ENCODE data around the gene BICRA. TPM values are rescaled to one million over a fixed set of nuclear protein-coding genes. Genes with fewer than 3 reads are reported as not detected.

The BICRA gene
- total and polyA plus RNA-seq, 12 donors: 1.8 to 24.6 (median 9.0) TPM

DNA sequence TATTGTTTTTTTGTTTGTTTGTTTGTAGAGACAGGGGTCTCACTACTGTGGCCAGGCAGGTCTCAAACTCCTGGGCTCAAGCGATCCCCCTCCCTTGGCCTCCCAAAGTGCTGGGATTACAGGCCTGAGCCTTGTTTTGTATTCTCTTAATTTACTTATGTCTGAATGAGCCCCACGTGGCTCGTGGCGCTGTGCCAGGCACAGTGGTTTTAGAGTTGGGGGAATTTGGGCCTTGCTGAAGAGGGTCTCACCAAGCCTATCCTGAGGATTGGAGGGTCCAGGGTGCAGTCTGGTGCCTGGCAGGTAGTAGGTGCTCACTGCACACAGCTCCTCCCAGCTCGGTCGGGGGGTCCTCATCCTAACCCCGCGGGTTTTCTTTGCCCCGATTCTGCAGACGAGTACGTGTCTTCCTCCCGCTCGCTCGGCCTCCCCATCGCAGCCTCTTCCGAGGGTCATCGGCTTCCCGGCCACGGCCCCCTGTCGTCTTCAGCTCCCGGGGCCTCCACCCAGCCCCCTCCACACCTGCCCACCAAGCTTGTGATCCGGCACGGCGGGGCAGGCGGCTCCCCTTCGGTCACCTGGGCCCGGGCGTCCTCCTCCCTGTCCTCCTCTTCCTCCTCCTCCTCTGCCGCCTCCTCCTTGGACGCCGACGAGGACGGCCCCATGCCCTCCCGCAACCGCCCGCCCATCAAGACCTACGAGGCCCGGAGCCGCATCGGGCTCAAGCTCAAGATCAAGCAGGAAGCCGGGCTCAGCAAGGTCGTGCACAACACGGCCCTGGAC lies 92.2 kb downstream of the BICRA start:
- intact Hi-C loops (cut with DNase I): loop anchor here in 1 of 2 donors (10.0 kb wide), 1 partner anchor 166 kb away; no protein-coding TSS in a partner anchor

DNA sequence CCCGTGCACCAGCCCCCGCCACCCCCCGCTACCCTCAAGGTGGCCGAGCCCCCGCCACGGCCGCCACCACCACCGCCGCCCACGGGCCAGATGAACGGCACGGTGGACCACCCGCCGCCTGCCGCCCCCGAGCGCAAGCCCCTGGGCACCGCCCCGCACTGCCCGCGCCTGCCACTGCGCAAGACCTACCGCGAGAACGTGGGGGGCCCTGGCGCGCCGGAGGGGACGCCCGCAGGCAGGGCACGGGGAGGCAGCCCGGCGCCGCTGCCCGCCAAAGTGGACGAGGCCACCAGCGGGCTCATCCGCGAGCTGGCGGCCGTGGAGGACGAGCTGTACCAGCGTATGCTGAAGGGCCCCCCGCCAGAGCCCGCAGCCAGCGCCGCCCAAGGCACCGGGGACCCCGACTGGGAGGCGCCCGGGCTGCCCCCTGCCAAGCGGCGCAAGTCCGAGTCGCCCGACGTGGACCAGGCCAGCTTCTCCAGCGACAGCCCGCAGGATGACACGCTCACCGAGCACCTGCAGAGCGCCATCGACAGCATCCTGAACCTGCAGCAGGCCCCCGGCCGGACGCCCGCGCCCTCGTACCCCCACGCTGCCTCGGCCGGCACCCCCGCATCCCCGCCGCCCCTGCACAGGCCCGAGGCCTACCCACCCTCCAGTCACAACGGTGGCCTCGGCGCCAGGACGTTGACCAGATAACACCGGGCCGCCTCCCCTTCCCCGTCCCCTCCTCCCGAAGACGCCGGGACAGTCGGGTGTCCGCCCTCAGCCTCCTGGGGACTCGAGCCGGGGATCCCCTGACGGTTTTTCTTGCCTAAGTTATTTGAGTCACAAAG lies 93.0 kb downstream of the BICRA start:
- Histone ChIP-seq H3K4me3 (no peak overlapping the region), H3K27ac (no peak overlapping the region), H3K27me3 (no peaks in the 10 kb centered on the region), H3K4me1 (replicated peaks in 1 of 2) (peaks cover 4 to 6% of the 10 kb centered on the region in 2 donors), H3K36me3 (replicated peaks in 1 of 2) (peaks cover 0 to 39% of the 10 kb centered on the region in 2 donors), H3K9me3 (replicated peaks in 1 of 3) (no peaks in the 10 kb centered on the region)
- WGBS, 4 donors: 89 to 93% (median 93%) methylated on average over 36 to 91 of the region's 91 CpGs
- no peak for DNase-seq
- intact Hi-C loops (cut with DNase I): loop anchor here in 1 of 2 donors (10.0 kb wide), 1 partner anchor 167 kb away; no protein-coding TSS in a partner anchor
- TF ChIP-seq, protein P1, sequence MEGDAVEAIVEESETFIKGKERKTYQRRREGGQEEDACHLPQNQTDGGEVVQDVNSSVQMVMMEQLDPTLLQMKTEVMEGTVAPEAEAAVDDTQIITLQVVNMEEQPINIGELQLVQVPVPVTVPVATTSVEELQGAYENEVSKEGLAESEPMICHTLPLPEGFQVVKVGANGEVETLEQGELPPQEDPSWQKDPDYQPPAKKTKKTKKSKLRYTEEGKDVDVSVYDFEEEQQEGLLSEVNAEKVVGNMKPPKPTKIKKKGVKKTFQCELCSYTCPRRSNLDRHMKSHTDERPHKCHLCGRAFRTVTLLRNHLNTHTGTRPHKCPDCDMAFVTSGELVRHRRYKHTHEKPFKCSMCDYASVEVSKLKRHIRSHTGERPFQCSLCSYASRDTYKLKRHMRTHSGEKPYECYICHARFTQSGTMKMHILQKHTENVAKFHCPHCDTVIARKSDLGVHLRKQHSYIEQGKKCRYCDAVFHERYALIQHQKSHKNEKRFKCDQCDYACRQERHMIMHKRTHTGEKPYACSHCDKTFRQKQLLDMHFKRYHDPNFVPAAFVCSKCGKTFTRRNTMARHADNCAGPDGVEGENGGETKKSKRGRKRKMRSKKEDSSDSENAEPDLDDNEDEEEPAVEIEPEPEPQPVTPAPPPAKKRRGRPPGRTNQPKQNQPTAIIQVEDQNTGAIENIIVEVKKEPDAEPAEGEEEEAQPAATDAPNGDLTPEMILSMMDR (IDR thresholded peaks at IDR 0.05): no peak
- TF ChIP-seq POLR2A (IDR thresholded peaks at IDR 0.05): no peak

More for the DNA sequence above, 92.2 kb downstream of the BICRA start:
- H3K27ac ChIP-seq: no peak overlapping the region
- H3K4me3 ChIP-seq: no peak overlapping the region
- WGBS, 4 donors: 87 to 92% (median 91%) methylated on average over 29 to 43 of the region's 43 CpGs
- H3K9me3 ChIP-seq (replicated peaks in 1 of 3): no peaks in the 10 kb centered on the region
- H3K27me3 ChIP-seq: no peaks in the 10 kb centered on the region
- TF ChIP-seq, protein P1 (IDR thresholded peaks at IDR 0.05): no peak
- no peak for TF ChIP-seq POLR2A (IDR thresholded peaks at IDR 0.05)
- no peak for DNase-seq
- H3K36me3 ChIP-seq (replicated peaks in 1 of 2): peaks cover 0 to 39% of the 10 kb centered on the region in 2 donors
- H3K4me1 ChIP-seq (replicated peaks in 1 of 2): peaks cover 4 to 6% of the 10 kb centered on the region in 2 donors

DNA sequence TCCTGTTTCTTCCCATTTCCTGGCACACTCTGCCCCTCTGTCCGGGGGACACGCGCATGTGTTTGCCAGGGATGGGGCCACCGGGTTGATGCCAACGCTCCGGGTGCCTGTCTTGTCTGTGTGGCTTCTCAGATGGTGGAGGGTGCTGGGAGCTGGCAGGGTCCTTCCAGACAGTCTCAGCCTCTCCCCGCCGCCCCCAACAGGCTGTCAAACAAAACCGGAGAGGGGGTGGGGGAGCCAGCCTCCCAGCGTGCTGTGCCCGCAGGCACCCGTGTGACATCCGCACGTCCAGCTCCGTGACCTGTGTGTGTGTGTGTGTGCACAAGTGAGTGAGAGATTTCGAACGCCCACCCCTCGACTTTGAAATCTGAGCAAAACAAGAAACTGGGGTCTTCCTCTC lies 93.7 kb downstream of the BICRA start:
- H3K27ac ChIP-seq: no peak overlapping the region

More for the DNA sequence above, 93.7 kb downstream of the BICRA start:
- H3K36me3 ChIP-seq (replicated peaks in 1 of 2): peaks cover 0 to 39% of the 10 kb centered on the region in 2 donors
- H3K27me3 ChIP-seq: no peaks in the 10 kb centered on the region
- H3K9me3 ChIP-seq (replicated peaks in 1 of 3): no peaks in the 10 kb centered on the region
- H3K4me3 ChIP-seq: no peak overlapping the region
- 70 to 85% (median 77%) methylated on average over 8 to 18 of the region's 18 CpGs for WGBS, 4 donors
- DNase-seq: no peak
- intact Hi-C loops (cut with DNase I): loop anchor here in 1 of 2 donors (10.0 kb wide), 1 partner anchor 168 kb away; no protein-coding TSS in a partner anchor
- TF ChIP-seq POLR2A (IDR thresholded peaks at IDR 0.05): no peak
- TF ChIP-seq, protein P1 (IDR thresholded peaks at IDR 0.05): no peak
- H3K4me1 ChIP-seq (replicated peaks in 1 of 2): peaks cover 3% of the 10 kb centered on the region in 2 donors

All from adrenal gland (tissue), 12 donors.